Panc1 (cell line): ENCODE measurements around the gene SREBF2. TPM values are rescaled to one million over a fixed set of nuclear protein-coding genes. Genes with fewer than 3 reads are reported as not detected.

Experiments
- ATAC-seq: fragments of 200-7000 bp; cut with Tn5 transposase; 2 replicates; pipeline ENCODE4 v1.9.1; 2020; ENCODE audit warnings: mild to moderate bottlenecking, moderate library complexity
- BruUV-seq: library from RNA; stranded (reverse); fragments of 400-500 nt; replicated peaks from 2 replicates; lab custom pipeline; 2021; lab: Mats Ljungman, UMichigan
- CTCF ChIA-PET: fragments of 300-600 bp; sonication (Branson Sonifier 250); formaldehyde crosslinking; loops from one replicate; lab custom pipeline; 2022; ENCODE audit warnings: antibody characterized with exemption; lab: Charles Lee
- POLR2A ChIA-PET: fragments of 300-600 bp; sonication (Branson Sonifier 250); formaldehyde crosslinking; loops from one replicate; lab custom pipeline; 2022; ENCODE audit warnings: antibody characterized with exemption; lab: Charles Lee
- DNase-seq: peaks from one replicate; pipeline ENCODE4 v3.0.0-alpha.2; 2010; ENCODE audit warnings: low read depth, low spot score
- H3K27ac ChIP-seq: 2 replicates; pipeline ENCODE4 v1.5.1; 2011; ENCODE audit warnings: mild to moderate bottlenecking, low read length, inconsistent platforms
- H3K27me3 ChIP-seq: fragments of 200-500 bp; sonication (Bioruptor generic); 2 replicates; pipeline ENCODE4 v1.6.0; 2014; ENCODE audit warnings: low read length, inconsistent platforms; ENCODE audit not compliant: control insufficient read depth, insufficient read depth
- H3K36me3 ChIP-seq: fragments of 200-500 bp; sonication (Bioruptor generic); 2 replicates; pipeline ENCODE4 v1.5.1; 2014; ENCODE audit warnings: inconsistent platforms, mild to moderate bottlenecking, low read length, moderate library complexity; ENCODE audit not compliant: control insufficient read depth, insufficient read depth
- H3K4me1 ChIP-seq: 2 replicates; pipeline ENCODE4 v1.5.1; 2011; ENCODE audit warnings: inconsistent platforms, mild to moderate bottlenecking, low read length, moderate library complexity; ENCODE audit not compliant: control insufficient read depth, insufficient read depth
- H3K4me3 ChIP-seq, 2 experiments: 2 replicates each; pipeline ENCODE4 v1.5.1; 2011 to 2012; ENCODE audit warnings: low read depth in 2 of 2, low read length in 2 of 2, mild to moderate bottlenecking in 2 of 2, inconsistent platforms in 1 of 2, moderate library complexity in 1 of 2
- H3K9me3 ChIP-seq: fragments of 200-500 bp; sonication (Bioruptor generic); 2 replicates; pipeline ENCODE4 v1.5.1; 2014; ENCODE audit warnings: low read depth, mild to moderate bottlenecking, inconsistent platforms, low read length, moderate library complexity; ENCODE audit not compliant: control insufficient read depth, insufficient read depth
- POLR2AphosphoS5 ChIP-seq: IDR thresholded peaks from 2 replicates; pipeline ENCODE4 v1.6.1; 2012; ENCODE audit warnings: mild to moderate bottlenecking, low read depth, low read length, moderate library complexity
- REST ChIP-seq, 2 experiments: IDR thresholded peaks; 2 replicates each; pipeline ENCODE4 v1.6.1; 2011 to 2012; ENCODE audit warnings: low read depth in 2 of 2, control low read depth in 1 of 2, low read length in 1 of 2, mild to moderate bottlenecking in 1 of 2, moderate library complexity in 1 of 2; ENCODE audit not compliant: insufficient read depth in 1 of 2
- SIN3A ChIP-seq: IDR thresholded peaks from 2 replicates; pipeline ENCODE4 v1.6.1; 2012; ENCODE audit warnings: low read depth, mild to moderate bottlenecking, low read length, moderate library complexity, borderline replicate concordance; ENCODE audit not compliant: insufficient read depth
- TCF7L2 ChIP-seq: IDR thresholded peaks from 2 replicates; pipeline ENCODE4 v1.6.1; 2011; ENCODE audit warnings: mild to moderate bottlenecking, low read depth, low read length, inconsistent platforms
- in situ Hi-C: cut with HindIII; loops from 2 replicates; pipeline ENCODE4 v1.10.0; 2016; ENCODE audit warnings: low sequenced_read_pairs, low pct_unique_long_range_greater_than_20kb
- intact Hi-C: fragments of 100-400 bp; cut with micrococcal nuclease; formaldehyde crosslinking; loops from one replicate; pipeline ENCODE4 v1.10.0; 2022; ENCODE audit not compliant: unreplicated experiment
- total RNA-seq: library from RNA; stranded (reverse); gene quantifications from one replicate; pipeline ENCODE4 v1.2.1, GENCODE V29; 2021; ENCODE audit not compliant: unreplicated experiment
- TF ChIP-seq, protein P1 (sequence below): fragments of 450-650 bp; IDR thresholded peaks from 2 replicates; pipeline ENCODE4 v1.5.1; 2017; ENCODE audit warnings: mild to moderate bottlenecking

SREBF2 gene
- total RNA-seq, 1 experiment from 2014 or later, result 73.0 TPM

DNA sequence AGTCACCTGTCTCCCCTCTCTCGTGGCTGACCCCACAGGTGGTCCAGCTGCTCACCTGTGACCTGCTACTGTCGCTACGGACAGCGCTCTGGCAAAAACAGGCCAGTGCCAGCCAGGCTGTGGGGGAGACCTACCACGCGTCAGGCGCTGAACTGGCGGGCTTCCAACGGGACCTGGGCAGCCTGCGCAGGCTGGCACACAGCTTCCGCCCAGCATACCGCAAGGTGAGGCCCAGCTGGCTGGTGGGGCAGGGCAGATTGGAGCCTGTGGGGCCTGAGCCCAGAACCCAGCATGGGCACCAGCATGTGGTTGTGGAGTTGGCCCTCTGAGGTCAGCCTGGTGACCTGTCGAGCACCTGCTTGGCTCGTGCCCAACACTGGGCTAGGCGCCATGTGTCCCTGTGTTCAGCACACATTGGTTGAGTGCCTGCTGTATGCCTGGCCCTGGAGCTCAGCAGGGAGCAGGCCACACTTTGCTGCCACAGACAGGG lies 70.1 kb downstream of the SREBF2 start:
- ChIA-PET CTCF (no interaction called here), POLR2A (interaction anchor here (0.7 kb wide), 1 partner anchor 105 kb away, joined by 3 read pairs; no protein-coding TSS in a partner anchor)
- H3K9me3 ChIP-seq, result no peaks in the 10 kb centered on the region
- no peaks in the 10 kb centered on the region for H3K27me3 ChIP-seq
- intact Hi-C loops (no loop called here), in situ Hi-C loops (no loop called here)
- ATAC-seq, result no peak
- BruUV-seq, result no TSS peak
- H3K4me1 ChIP-seq, result no peaks in the 10 kb centered on the region
- TF ChIP-seq POLR2AphosphoS5 (no peak), REST (IDR thresholded peaks at IDR 0.05; ENCODE audit: insufficient read depth in 1 of 2, low read depth in 2 of 2, low read length in 1 of 2) (no peak), TCF7L2 (no peak), SIN3A (no peak)
- TF ChIP-seq, protein P1, sequence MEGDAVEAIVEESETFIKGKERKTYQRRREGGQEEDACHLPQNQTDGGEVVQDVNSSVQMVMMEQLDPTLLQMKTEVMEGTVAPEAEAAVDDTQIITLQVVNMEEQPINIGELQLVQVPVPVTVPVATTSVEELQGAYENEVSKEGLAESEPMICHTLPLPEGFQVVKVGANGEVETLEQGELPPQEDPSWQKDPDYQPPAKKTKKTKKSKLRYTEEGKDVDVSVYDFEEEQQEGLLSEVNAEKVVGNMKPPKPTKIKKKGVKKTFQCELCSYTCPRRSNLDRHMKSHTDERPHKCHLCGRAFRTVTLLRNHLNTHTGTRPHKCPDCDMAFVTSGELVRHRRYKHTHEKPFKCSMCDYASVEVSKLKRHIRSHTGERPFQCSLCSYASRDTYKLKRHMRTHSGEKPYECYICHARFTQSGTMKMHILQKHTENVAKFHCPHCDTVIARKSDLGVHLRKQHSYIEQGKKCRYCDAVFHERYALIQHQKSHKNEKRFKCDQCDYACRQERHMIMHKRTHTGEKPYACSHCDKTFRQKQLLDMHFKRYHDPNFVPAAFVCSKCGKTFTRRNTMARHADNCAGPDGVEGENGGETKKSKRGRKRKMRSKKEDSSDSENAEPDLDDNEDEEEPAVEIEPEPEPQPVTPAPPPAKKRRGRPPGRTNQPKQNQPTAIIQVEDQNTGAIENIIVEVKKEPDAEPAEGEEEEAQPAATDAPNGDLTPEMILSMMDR, result no peak
- no peak overlapping the region for H3K27ac ChIP-seq
- no peaks in the 10 kb centered on the region for H3K36me3 ChIP-seq
- no peak for DNase-seq
- H3K4me3 ChIP-seq, result no peak overlapping the region

- Histone ChIP-seq H3K27me3 (no peaks in the 10 kb centered on the region), H3K9me3 (no peaks in the 10 kb centered on the region), H3K4me1 (no peaks in the 10 kb centered on the region; the same call in 1 of the 2 replicates), H3K27ac (no peak overlapping the region), H3K4me3 (no peak overlapping the region), H3K36me3 (no peaks in the 10 kb centered on the region)
- POLR2A ChIA-PET, result no interaction called here
- in situ Hi-C loops, result no loop called here
- TF ChIP-seq SIN3A (no peak), POLR2AphosphoS5 (no peak), REST (IDR thresholded peaks at IDR 0.05; ENCODE audit: insufficient read depth in 1 of 2, low read depth in 2 of 2, low read length in 1 of 2) (no peak), TCF7L2 (no peak)
- TF ChIP-seq, protein P1, result no peak
- intact Hi-C loops, result no loop called here
- DNase-seq (no peak), ATAC-seq (no peak)
- CTCF ChIA-PET, result no interaction called here
- no TSS peak for BruUV-seq
Measured at GRCh38 chr22:41904450-41905410, 71.8 kb downstream of the SREBF2 start.
